ENCODE measurements around the gene CPE. TPM values are rescaled to one million over a fixed set of nuclear protein-coding genes. Genes with fewer than 3 reads are reported as not detected.

CPE gene
- total RNA-seq, 4 donors from 2014 or later: 7.5 to 29.1 (median 12.3) TPM

DNA sequence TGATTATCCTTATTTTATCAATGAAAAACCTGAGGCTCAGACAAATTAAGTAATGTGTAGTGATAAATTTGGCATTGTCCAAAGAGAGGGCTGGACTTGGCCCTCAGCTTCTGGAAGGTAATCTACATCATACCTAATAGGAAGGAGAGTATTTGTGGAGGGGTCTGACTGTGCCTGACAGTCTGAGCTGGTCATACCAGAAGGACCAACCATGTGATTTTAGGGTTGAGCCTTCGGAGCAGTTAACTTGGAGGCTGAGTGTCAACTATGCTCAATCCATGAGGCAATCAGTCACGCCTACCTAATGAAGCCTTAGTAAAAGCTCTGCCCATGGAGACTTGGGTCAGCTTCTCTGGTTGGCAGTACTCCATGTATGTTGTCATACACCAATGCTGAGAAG, 136.4 kb downstream of the CPE start:
- no peak for TF ChIP-seq POLR2AphosphoS5 (IDR thresholded peaks at IDR 0.05)
- TF ChIP-seq POLR2A (IDR thresholded peaks at IDR 0.05): no peak
- in situ Hi-C loops (cut with MboI; ENCODE audit: low pct_ligation_motif_present in 1 of 4, low pct_unique_long_range_greater_than_20kb in 1 of 4, low sequenced_read_pairs in 3 of 4): no loop called here
- DNase-seq: no peak
- Histone ChIP-seq H3K9me3 (no peaks in the 10 kb centered on the region), H3K27ac (no peak overlapping the region), H3K4me3 (no peak overlapping the region), H3K36me3 (no peaks in the 10 kb centered on the region), H3K27me3 (no peaks in the 10 kb centered on the region), H3K4me1 (peaks cover 0 to under 1% (median 0%) of the 10 kb centered on the region in 4 donors)
- intact Hi-C loops (cut with DNase I; ENCODE audit: low total_unique reads): no loop called here
- WGBS, 2 donors (ENCODE audit: low coverage in 1 of 2): 83% methylated on average over 2 of the region's 2 CpGs; no CpG with 5 or more reads in 1 of the 2 donors

DNA sequence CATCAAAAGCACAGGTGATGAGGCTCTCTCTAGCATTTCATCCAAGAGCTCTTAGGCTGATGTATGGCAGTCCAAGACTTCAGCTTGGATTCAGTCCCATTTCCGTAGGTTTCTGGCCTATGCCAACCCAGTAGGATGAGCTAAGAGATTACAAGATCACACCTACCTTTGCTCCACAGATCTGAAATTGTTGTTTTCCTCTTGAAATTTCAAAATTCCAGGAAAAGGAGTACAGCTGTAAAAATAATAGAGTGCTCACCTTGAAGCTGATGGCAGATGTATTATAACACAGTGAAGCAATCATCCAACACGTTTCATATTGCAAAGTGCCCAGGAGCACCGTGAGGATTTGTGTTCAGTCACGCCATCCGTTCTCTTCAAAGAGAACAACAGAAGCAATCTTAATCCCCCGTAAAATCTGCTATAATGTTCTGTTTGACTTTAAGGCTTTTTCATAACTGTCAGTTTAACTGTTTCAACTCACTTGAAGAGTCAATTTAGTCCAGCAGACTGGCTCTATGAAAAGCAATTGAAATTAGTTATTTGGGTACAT, 137.5 kb downstream of the CPE start:
- no peak for TF ChIP-seq EP300 (IDR thresholded peaks at IDR 0.05; ENCODE audit: low read depth)
- no peak for TF ChIP-seq POLR2A (IDR thresholded peaks at IDR 0.05)
- no peak for TF ChIP-seq POLR2AphosphoS5 (IDR thresholded peaks at IDR 0.05)
- TF ChIP-seq, protein P1, sequence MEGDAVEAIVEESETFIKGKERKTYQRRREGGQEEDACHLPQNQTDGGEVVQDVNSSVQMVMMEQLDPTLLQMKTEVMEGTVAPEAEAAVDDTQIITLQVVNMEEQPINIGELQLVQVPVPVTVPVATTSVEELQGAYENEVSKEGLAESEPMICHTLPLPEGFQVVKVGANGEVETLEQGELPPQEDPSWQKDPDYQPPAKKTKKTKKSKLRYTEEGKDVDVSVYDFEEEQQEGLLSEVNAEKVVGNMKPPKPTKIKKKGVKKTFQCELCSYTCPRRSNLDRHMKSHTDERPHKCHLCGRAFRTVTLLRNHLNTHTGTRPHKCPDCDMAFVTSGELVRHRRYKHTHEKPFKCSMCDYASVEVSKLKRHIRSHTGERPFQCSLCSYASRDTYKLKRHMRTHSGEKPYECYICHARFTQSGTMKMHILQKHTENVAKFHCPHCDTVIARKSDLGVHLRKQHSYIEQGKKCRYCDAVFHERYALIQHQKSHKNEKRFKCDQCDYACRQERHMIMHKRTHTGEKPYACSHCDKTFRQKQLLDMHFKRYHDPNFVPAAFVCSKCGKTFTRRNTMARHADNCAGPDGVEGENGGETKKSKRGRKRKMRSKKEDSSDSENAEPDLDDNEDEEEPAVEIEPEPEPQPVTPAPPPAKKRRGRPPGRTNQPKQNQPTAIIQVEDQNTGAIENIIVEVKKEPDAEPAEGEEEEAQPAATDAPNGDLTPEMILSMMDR (IDR thresholded peaks at IDR 0.05): no peak
- in situ Hi-C loops (cut with MboI; ENCODE audit: low pct_ligation_motif_present in 1 of 4, low pct_unique_long_range_greater_than_20kb in 1 of 4, low sequenced_read_pairs in 3 of 4): no loop called here
- Histone ChIP-seq H3K27me3 (no peaks in the 10 kb centered on the region), H3K9me3 (no peaks in the 10 kb centered on the region), H3K4me3 (no peak overlapping the region), H3K36me3 (no peaks in the 10 kb centered on the region), H3K27ac (no peak overlapping the region), H3K4me1 (no peaks in the 10 kb centered on the region)
- DNase-seq: no peak
- intact Hi-C loops (cut with DNase I; ENCODE audit: low total_unique reads): no loop called here
- WGBS, 2 donors (ENCODE audit: low coverage in 1 of 2): 57 to 73% methylated on average over 6 of the region's 6 CpGs

DNA sequence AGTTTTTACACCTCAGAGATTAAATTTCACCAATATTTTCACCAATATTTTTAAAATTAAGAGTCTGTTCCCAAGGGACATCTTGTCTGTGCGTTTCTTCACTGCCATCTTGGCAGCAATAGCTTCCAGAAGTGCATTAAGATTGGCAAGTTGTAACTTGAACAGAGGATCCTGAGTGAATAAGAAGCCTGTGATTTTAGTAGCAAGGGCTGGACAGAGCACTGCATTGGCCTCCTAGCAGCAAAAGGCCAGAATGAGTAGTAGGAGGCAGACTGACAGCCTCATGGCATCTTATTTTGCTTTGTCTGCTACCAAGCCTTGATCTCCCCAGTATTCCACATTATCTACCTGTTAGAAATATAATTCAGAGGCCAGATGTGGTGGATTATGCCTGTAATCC, 138.4 kb downstream of the CPE start:
- intact Hi-C loops (cut with DNase I; ENCODE audit: low total_unique reads) (no loop called here), in situ Hi-C loops (cut with MboI; ENCODE audit: low pct_ligation_motif_present in 1 of 4, low pct_unique_long_range_greater_than_20kb in 1 of 4, low sequenced_read_pairs in 3 of 4) (no loop called here)
- Histone ChIP-seq H3K36me3 (no peaks in the 10 kb centered on the region), H3K27ac (no peak overlapping the region), H3K27me3 (no peaks in the 10 kb centered on the region), H3K9me3 (no peaks in the 10 kb centered on the region), H3K4me3 (no peak overlapping the region), H3K4me1 (no peaks in the 10 kb centered on the region)
- TF ChIP-seq POLR2AphosphoS5 (IDR thresholded peaks at IDR 0.05): no peak
- WGBS, 2 donors (ENCODE audit: low coverage in 1 of 2): 81 to 83% methylated on average over 1 of the region's 1 CpG
- DNase-seq: no peak

DNA sequence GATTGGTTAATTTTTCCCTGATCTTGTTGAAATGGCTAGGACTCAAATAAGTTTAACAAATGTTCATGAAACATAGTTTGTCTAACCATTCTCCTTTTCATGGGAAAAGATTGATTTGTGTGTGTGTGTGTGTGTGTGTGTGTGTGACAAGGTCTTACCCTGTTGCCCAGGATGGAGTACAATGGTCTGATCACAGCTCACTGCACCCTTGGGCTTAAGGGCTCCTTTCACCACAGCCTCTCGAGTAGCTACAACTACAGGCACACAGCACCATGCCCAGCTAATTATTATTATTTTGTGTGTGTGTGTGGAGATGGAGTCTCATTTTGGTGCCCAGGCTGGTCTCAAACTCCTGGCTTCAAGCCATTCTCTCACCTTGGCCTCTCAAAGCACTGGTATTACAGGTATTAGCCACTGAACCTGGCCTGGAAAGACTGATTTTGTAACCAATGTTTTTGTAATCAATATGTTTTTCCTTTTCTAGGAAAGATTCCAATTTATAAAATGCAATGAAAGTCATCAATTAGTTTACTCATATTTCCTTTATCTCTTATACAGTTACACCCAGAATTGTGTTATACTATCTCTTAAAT, 139.3 kb downstream of the CPE start:
- Histone ChIP-seq H3K27me3 (no peaks in the 10 kb centered on the region), H3K9me3 (no peaks in the 10 kb centered on the region), H3K4me1 (no peaks in the 10 kb centered on the region), H3K4me3 (no peak overlapping the region), H3K36me3 (no peaks in the 10 kb centered on the region), H3K27ac (no peak overlapping the region)
- in situ Hi-C loops (cut with MboI; ENCODE audit: low pct_ligation_motif_present in 1 of 4, low pct_unique_long_range_greater_than_20kb in 1 of 4, low sequenced_read_pairs in 3 of 4): no loop called here
- intact Hi-C loops (cut with DNase I; ENCODE audit: low total_unique reads): no loop called here
- WGBS, 2 donors (ENCODE audit: low coverage in 1 of 2): 75% methylated on average over 1 of the region's 1 CpG; no CpG with 5 or more reads in 1 of the 2 donors
- DNase-seq: no peak
- TF ChIP-seq POLR2AphosphoS5 (IDR thresholded peaks at IDR 0.05) (no peak), EP300 (IDR thresholded peaks at IDR 0.05; ENCODE audit: low read depth) (no peak)

DNA sequence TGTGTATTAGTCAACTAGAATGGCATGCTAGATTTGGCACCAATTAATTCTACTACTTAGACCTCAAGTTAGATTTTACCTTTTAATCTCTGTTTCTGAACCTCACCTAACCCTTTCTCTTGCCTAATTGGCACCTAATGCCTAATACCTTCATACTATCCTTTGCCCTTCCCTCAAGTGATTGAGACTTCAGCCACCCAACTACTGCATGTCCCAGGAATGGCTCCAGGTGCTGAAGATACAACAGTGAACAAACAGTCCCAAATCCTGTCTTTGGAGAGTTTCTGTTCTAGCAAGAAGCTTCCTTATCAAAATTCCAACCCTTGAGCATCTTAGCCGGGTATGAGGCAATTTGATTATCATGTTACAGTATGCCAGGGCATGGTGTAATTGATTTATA, 139.9 kb downstream of the CPE start:
- no peak for DNase-seq
- Histone ChIP-seq H3K4me1 (no peaks in the 10 kb centered on the region), H3K4me3 (no peak overlapping the region), H3K36me3 (no peaks in the 10 kb centered on the region), H3K27me3 (no peaks in the 10 kb centered on the region), H3K9me3 (no peaks in the 10 kb centered on the region), H3K27ac (no peak overlapping the region)
- intact Hi-C loops (cut with DNase I; ENCODE audit: low total_unique reads): no loop called here
- in situ Hi-C loops (cut with MboI; ENCODE audit: low pct_ligation_motif_present in 1 of 4, low pct_unique_long_range_greater_than_20kb in 1 of 4, low sequenced_read_pairs in 3 of 4): no loop called here
- WGBS, 2 donors (ENCODE audit: low coverage in 1 of 2): 45 to 60% methylated on average over 1 of the region's 1 CpG
- TF ChIP-seq EP300 (IDR thresholded peaks at IDR 0.05; ENCODE audit: low read depth) (no peak), POLR2A (IDR thresholded peaks at IDR 0.05) (no peak), POLR2AphosphoS5 (IDR thresholded peaks at IDR 0.05) (no peak)
- TF ChIP-seq, protein P1 (IDR thresholded peaks at IDR 0.05): no peak

All from transverse colon (tissue), 4 donors.